ENCODE data around the gene SYNDIG1L.
"Not testable (repeated sequence)": the region's sequence is repeated elsewhere in the genome, so short reads cannot be mapped to it uniquely, and the experiment has no call there.

SYNDIG1L gene

GRCh38 chr14:74401504-74402241, 24.3 kb downstream of the SYNDIG1L start:
- DNase-seq, result peak; percentile 31

DNA sequence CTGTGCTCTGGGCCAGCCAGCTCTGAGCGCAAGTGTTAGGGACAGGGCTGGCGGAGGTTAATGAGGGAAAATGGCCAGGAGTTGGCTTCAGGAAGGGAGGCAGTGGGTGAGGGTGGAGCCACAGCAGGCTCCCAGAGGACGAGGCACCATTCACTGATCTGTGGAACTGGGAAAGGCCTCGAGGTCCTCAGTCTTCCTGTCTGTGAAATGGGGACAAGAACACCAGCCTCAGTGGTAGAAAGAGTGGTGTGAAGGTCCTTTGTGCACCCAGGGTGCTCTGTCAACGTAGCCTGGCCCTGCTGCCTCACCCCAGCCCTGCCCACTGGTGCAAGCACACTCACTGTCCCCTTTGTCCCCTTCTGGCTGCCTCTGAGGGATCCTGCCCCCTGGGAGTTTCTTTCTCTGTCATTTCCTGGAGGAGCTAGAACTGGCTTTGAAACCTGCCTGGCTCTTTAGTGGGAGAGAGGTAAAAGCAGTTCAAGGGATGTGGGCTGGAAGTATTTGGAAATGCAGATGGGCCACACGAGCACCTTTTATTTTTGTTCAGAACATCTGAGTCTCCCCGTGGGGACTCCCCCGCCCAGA, 25.0 kb downstream of the SYNDIG1L start:
- no peak for DNase-seq

DNA sequence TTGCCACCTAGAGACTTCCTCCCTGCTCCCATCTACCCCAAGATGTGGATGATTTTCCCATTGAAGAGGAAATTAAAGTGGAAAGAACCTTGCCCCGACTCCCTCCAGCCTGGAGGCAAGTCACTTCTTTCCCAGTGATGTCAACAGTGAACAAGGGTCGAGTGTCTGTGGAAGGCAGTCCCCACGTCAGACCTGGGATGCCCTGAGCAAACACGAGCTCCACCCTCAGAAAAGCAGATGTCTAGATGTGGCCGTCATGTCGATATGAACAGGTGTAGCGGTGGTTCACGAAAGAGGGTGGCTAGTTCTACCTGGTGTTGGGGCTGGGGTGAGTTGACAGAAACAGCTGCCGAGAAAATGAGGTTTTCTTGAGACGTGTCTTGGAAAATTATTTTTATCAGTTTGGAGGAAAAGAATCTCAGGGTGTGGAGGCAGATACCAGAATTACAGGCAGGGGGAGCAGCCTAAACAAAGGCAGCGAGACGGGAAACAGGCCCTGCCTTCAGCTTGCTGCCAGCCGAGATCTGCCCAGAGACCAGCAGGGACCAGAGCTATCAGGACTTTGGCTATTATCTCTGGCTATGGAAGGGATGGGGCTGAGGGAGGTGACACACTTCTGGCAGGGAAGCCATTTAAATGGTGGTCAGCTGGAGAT, 25.9 kb downstream of the SYNDIG1L start:
- DNase-seq, result no peak

GRCh38 chr14:74395094-74395493, 30.9 kb downstream of the SYNDIG1L start:
- no peak for DNase-seq

GRCh38 chr14:74394549-74394948, 31.5 kb downstream of the SYNDIG1L start:
- no peak for DNase-seq

DNA sequence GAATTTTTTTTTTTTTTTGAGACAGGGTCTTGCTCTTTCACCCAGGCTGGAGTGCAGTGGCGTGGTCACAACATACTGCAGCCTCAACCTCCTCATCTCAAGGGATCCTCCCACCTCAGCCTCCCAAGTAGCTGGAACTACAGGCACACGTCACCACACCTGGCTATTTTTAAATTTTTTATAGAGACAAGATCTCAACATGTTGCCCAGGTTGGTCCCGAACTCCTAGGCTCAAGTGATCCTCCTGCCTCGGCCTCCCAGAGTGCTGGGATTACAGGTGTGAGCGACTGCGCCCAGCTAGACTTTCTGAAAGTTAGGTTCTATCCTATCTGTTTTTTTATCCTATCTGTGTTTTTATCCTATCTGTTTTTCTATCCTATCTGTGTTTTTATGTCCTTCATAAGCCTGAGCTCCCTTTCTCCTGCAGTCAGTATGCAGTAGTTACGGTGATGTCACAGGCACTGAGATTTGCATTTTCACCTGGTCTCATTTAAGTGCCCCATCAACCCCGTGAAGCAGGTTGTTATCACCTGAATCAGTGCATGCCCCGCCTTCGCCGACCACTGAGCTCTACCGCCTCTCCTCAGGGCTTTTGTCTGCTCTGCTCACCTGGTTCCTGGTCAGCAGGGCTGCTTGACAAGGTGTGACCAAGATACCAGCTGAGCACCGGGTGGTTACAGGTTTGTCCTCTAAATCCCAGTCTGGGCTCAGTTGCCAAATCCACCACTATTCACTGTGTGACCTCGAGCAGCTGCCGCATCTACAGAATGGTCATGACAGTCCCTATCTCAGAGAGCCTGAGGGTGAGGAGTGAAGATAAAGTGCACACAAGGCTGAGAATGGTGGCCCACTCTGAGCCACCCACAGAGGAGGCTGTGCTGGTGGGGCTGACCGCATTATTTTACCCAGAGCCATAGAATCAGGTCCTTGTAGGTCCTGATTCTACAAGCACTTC, 33.1 kb downstream of the SYNDIG1L start:
- no peak for DNase-seq

DNA sequence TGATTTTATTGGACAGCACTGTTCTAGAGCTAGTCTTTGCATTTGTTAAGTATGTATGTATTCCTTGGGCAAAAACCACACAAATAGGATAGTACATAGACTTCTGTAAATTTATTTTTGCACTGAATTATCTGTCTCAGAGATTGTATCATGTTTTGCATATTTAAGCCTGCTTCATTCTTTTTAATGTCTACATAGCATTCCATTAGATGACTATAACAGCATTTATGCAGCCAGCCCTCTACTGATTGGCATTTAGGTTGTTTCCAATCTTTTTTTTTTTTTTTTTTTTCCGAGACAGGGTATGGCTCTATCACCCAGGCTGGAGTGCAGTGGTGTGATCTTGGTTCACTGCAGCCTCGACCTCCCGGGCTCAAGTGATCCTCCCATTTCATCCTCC, 34.5 kb downstream of the SYNDIG1L start:
- no peak for DNase-seq

DNA sequence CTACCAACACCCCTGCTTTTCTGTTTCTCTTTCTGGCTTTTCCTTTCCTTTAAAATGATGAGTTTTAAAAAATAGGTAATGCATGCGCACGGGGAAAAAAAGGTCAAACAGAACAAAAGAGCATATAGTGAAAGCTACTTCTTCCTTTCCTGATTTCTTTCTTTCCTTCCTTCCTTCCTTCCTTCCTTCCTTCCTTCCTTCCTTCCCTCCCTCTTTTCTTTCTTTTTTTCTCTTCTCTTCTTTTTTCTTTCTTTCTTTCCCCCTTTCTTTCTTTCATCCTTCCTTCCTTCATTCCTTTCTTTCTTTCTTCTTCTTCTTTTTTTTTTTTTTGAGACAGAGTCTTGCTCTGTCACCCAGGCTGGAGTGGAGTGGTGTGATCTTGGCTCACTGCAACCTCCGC, 35.5 kb downstream of the SYNDIG1L start:
- not testable (repeated sequence) for DNase-seq

GRCh38 chr14:74389980-74390379, 36.0 kb downstream of the SYNDIG1L start:
- peak; percentile 34 for DNase-seq

DNA sequence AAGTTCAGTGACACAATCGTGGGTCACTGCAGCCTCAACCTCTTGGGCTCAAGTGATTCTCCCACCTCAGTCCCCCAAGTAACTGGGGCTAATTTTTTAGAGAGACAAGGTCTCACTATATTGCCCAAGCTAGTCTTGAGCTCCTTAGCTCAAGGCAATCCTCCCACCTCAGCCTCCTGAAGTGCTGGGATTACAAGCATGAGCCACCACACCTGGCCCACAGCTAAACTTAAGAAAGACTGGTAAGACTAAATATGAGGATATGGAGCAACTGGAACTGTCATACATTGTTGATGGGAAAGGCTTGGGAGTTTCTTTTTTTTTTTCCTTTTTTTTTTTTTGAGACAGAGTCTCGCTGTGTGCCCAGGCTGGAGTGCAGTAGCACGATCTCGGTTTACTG, 43.8 kb downstream of the SYNDIG1L start:
- DNase-seq, result no peak

GRCh38 chr14:74381571-74381970, 44.4 kb downstream of the SYNDIG1L start:
- not testable (repeated sequence) for DNase-seq

DNA sequence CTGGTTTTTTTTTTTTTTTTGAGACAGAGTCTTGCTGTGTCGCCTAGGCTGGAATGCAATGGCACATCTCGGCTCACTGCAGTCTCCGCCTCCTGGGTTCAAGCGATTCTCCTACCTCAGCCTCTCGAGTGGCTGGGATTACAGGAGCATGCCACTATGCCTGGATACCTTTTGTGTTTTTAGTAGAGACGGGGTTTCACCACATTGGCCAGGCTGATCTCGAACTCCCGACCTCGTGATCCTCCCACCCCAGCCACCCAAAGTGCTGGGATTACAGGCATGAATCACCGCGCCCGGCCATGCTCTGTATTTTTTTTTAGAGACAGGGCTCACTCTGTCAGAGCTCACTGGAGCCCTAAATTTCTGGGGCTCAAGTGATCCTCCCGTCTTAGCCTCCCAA, 45.2 kb downstream of the SYNDIG1L start:
- DNase-seq, result no peak

DNA sequence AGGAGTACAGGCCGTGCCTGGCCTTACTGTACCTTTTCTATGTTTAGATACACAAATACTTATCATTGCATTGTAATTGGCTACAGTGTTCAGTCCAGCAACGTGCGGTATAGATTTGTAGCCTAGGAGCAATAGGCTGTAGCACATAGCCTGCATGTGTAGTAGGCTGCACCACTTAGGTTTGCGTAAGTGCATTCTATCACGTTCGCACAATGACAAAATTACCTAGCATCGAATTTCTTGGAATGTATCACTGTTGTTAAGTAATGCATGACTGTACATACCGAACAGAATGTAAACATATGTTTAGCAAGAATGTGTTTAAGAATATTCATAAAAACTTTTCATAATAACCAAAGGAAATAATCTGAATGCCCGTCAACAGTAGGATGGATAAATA, 45.8 kb downstream of the SYNDIG1L start:
- DNase-seq, result no peak

DNA sequence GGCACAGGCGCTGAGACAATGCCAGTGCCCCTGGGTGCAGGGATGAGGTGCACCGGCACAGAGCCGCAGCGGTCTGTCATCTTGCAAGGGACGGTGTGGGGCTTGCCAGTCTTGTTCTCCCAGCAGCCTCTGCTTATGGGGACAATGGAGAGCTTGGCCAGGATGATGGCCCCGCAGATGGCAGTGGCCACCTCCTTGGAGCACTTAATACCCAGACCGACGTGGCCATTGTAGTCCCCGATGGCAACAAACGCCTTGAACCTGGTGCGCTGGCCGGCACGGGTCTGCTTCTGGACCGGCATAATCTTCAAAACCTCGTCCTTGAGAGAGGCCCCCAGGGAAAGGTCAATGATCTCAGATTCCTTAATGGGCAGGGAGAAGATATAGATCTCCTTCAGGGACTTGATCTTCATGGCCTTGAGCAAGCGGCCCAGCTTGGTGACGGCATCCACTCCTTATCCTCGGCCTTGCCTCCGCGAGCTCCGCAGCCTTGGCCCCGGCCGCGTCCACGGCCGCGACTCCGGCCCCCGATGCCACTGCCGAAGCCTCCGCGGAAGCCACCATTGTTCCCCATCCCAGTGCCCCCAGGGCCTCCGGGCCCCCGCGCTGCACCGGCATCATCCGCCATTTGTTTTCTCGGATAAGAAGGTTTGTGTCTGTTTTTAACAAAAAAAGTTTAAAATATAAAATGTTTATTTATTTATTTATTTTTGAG, 47.9 kb downstream of the SYNDIG1L start:
- DNase-seq, result no peak

GRCh38 chr14:74368441-74368840, 57.6 kb downstream of the SYNDIG1L start:
- DNase-seq, result no peak

- no peak for DNase-seq
Observed at GRCh38 chr14:74368026-74368425, 58.0 kb downstream of the SYNDIG1L start.

- no peak for DNase-seq
Observed at GRCh38 chr14:74364271-74364880, 61.6 kb downstream of the SYNDIG1L start.

DNA sequence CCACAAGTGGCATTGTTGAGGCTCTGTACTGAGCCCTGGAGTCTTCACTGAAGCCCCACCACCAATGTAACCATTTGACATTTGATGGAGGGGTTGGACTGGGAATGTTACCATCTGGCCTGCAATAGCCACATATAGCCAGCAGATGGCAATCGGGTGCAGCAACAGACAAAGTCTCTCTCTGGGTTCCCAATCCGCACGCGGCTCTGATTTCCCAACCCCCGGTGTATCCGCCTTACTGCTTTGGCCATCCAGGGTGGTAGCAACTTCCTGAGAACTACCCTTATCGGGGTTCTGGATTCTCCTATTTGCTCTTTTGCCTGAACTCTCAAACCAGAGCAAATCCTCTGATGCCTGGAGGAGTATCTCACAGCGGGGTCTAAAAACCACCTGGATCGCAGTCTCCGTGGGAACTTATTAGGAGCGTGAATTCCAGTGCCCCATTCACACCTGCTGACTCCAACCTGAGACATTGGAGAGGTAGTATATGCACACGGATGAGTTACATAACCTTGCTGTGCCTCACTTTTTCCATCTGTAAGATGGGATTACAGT, 63.6 kb downstream of the SYNDIG1L start:
- DNase-seq, result peak; percentile 25

GRCh38 chr14:74360163-74360562, 65.8 kb downstream of the SYNDIG1L start:
- no peak for DNase-seq

DNA sequence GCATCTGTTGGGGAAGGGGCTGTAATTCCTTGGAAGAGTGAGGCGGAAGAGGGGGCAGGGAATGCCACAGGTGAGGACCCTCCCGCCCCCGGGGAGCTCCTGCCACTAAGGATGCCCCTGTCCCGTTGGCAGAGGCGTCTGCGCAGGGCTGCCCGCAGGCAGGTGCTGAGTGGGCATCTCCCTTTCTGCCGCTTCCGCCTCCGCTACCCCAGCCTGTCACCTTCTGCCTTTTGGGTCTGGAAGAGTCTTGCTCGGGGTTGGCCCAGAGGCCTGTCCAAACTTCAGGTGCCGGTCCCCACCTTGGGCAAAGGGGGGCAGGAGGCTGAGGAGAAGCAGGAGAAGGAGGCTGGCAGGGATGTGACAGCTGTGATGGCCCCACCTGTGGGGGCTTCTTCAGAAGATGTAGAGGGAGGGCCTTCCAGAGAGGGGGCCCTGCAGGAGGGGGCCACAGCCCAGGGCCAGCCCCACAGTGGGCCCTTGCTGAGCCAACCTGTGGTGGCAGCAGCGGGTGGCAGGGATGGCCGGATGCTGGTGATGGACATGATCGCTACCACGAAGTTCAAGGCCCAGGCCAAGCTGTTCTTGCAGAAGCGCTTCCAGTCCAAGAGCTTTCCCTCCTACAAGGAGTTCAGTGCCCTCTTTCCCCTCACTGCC, 67.7 kb downstream of the SYNDIG1L start:
- DNase-seq, result no peak

DNA sequence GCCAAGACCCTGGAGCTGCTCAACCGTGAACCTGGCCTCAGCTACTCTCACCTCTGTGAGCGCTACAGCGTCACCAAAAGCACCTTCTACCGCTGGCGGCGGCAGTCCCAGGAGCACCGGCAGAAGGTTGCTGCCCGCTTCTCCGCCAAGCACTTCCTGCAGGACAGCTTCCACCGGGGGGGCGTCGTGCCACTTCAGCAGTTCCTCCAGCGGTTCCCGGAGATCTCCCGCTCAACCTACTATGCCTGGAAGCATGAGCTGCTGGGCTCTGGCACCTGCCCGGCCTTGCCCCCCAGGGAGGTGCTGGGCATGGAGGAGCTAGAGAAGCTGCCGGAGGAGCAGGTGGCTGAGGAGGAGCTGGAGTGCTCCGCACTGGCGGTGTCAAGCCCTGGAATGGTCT, 68.4 kb downstream of the SYNDIG1L start:
- DNase-seq, result no peak
